ENCODE results near the gene TNNC1. TPM values are rescaled to one million over a fixed set of nuclear protein-coding genes. Genes with fewer than 3 reads are reported as not detected.

The TNNC1 gene
- total and polyA plus RNA-seq, 2 of the 13 experiments (the other 11 are each of a cell fraction or from before 2014, with no cell fraction given), result 11.8 to 36.4 TPM

- TF ChIP-seq PHF21A (CRISPR knock-in tag; IDR thresholded peaks at IDR 0.05) (0 out of 2 replicates have a peak, but pooled peaks have one; percentile 21), ZNF557 (CRISPR knock-in tag; IDR thresholded peaks at IDR 0.05) (no peak), CENPT (CRISPR knock-in tag; IDR thresholded peaks at IDR 0.05; ENCODE audit: low read depth) (no peak), SIX1 (CRISPR knock-in tag; IDR thresholded peaks at IDR 0.05; ENCODE audit: borderline replicate concordance) (no peak), KLF11 (CRISPR knock-in tag; IDR thresholded peaks at IDR 0.05) (no peak), RAD21 (CRISPR knock-in tag; IDR thresholded peaks at IDR 0.05) (no peak), DMAP1 (CRISPR knock-in tag; IDR thresholded peaks at IDR 0.05) (no peak), ZNF619 (CRISPR knock-in tag; IDR thresholded peaks at IDR 0.05) (0 out of 2 replicates have a peak, but pooled peaks have one; percentile 47), ZNF30 (CRISPR knock-in tag; IDR thresholded peaks at IDR 0.05) (no peak), HNF4G (IDR thresholded peaks at IDR 0.05; ENCODE audit: borderline replicate concordance, low read depth, low read length) (no peak), HNF4G (CRISPR knock-in tag; IDR thresholded peaks at IDR 0.05; ENCODE audit: borderline replicate concordance, low read depth) (0 out of 2 replicates have a peak, but pooled peaks have one; percentile 31), SATB2 (CRISPR knock-in tag; IDR thresholded peaks at IDR 0.05) (no peak), ZFX (CRISPR knock-in tag; IDR thresholded peaks at IDR 0.05; ENCODE audit: low read depth) (peak; percentile 54; the same call in 1 of the 2 replicates), TAF1 (CRISPR knock-in tag; IDR thresholded peaks at IDR 0.05) (0 out of 2 replicates have a peak, but pooled peaks have one; percentile 19), HNF1B (CRISPR knock-in tag; IDR thresholded peaks at IDR 0.05) (0 out of 2 replicates have a peak, but pooled peaks have one; percentile 5), ZNF331 (CRISPR knock-in tag; IDR thresholded peaks at IDR 0.05) (0 out of 2 replicates have a peak, but pooled peaks have one; percentile 16), HNRNPH1 (optimal IDR thresholded peaks at IDR 0.05; ENCODE audit: low read depth, low read length) (no peak)
- TF ChIP-seq, protein P1, sequence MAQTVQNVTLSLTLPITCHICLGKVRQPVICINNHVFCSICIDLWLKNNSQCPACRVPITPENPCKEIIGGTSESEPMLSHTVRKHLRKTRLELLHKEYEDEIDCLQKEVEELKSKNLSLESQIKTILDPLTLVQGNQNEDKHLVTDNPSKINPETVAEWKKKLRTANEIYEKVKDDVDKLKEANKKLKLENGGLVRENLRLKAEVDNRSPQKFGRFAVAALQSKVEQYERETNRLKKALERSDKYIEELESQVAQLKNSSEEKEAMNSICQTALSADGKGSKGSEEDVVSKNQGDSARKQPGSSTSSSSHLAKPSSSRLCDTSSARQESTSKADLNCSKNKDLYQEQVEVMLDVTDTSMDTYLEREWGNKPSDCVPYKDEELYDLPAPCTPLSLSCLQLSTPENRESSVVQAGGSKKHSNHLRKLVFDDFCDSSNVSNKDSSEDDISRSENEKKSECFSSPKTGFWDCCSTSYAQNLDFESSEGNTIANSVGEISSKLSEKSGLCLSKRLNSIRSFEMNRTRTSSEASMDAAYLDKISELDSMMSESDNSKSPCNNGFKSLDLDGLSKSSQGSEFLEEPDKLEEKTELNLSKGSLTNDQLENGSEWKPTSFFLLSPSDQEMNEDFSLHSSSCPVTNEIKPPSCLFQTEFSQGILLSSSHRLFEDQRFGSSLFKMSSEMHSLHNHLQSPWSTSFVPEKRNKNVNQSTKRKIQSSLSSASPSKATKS (CRISPR knock-in tag; IDR thresholded peaks at IDR 0.05), result no peak
- TF ChIP-seq, protein P2, sequence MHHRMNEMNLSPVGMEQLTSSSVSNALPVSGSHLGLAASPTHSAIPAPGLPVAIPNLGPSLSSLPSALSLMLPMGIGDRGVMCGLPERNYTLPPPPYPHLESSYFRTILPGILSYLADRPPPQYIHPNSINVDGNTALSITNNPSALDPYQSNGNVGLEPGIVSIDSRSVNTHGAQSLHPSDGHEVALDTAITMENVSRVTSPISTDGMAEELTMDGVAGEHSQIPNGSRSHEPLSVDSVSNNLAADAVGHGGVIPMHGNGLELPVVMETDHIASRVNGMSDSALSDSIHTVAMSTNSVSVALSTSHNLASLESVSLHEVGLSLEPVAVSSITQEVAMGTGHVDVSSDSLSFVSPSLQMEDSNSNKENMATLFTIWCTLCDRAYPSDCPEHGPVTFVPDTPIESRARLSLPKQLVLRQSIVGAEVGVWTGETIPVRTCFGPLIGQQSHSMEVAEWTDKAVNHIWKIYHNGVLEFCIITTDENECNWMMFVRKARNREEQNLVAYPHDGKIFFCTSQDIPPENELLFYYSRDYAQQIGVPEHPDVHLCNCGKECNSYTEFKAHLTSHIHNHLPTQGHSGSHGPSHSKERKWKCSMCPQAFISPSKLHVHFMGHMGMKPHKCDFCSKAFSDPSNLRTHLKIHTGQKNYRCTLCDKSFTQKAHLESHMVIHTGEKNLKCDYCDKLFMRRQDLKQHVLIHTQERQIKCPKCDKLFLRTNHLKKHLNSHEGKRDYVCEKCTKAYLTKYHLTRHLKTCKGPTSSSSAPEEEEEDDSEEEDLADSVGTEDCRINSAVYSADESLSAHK (CRISPR knock-in tag; IDR thresholded peaks at IDR 0.05; ENCODE audit: borderline replicate concordance), result no peak
- TF ChIP-seq, protein P3, sequence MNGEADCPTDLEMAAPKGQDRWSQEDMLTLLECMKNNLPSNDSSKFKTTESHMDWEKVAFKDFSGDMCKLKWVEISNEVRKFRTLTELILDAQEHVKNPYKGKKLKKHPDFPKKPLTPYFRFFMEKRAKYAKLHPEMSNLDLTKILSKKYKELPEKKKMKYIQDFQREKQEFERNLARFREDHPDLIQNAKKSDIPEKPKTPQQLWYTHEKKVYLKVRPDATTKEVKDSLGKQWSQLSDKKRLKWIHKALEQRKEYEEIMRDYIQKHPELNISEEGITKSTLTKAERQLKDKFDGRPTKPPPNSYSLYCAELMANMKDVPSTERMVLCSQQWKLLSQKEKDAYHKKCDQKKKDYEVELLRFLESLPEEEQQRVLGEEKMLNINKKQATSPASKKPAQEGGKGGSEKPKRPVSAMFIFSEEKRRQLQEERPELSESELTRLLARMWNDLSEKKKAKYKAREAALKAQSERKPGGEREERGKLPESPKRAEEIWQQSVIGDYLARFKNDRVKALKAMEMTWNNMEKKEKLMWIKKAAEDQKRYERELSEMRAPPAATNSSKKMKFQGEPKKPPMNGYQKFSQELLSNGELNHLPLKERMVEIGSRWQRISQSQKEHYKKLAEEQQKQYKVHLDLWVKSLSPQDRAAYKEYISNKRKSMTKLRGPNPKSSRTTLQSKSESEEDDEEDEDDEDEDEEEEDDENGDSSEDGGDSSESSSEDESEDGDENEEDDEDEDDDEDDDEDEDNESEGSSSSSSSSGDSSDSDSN (CRISPR knock-in tag; IDR thresholded peaks at IDR 0.05), result peak; percentile 56
Observed at GRCh38 chr3:52453496-52454249, at the start of gene TNNC1 (continued).

Measured in HepG2 (cell line).